DMS79 (cell line): ENCODE results near the gene ANKRD50.

Experiments used
- DNase-seq: peaks from one replicate; lab custom pipeline; 2025; lab: John Stamatoyannopoulos, UW

ANKRD50 gene

GRCh38 chr4:124712372-124713184 is at the start of gene ANKRD50:
Gene ANKRD50, minus strand, starts transcription at chr4:124712732. Its CDS starts 2,221 bp downstream, at chr4:124710511.
- peak; percentile 54 for DNase-seq

GRCh38 chr4:124757126-124757525 is 44.6 kb upstream of the ANKRD50 start:
- no peak for DNase-seq

- DNase-seq, result no peak
Observed at GRCh38 chr4:124754681-124755080, 42.1 kb upstream of the ANKRD50 start.

GRCh38 chr4:124753941-124754581 is 41.5 kb upstream of the ANKRD50 start:
- no peak for DNase-seq

GRCh38 chr4:124749421-124749820 is 36.9 kb upstream of the ANKRD50 start:
- DNase-seq, result no peak

GRCh38 chr4:124748965-124749364 is 36.4 kb upstream of the ANKRD50 start:
- no peak for DNase-seq

- no peak for DNase-seq
Observed at GRCh38 chr4:124745985-124746801, 33.7 kb upstream of the ANKRD50 start.

GRCh38 chr4:124743711-124744110 is 31.2 kb upstream of the ANKRD50 start:
- DNase-seq, result no peak

- no peak for DNase-seq
Observed at GRCh38 chr4:124740501-124740900, 28.0 kb upstream of the ANKRD50 start.

GRCh38 chr4:124738994-124739393 is 26.5 kb upstream of the ANKRD50 start:
- DNase-seq, result no peak

- DNase-seq, result no peak
Observed at GRCh38 chr4:124737619-124738018, 25.1 kb upstream of the ANKRD50 start.

- DNase-seq, result no peak
Observed at GRCh38 chr4:124736526-124736925, 24.0 kb upstream of the ANKRD50 start.

GRCh38 chr4:124727331-124727890 is 14.9 kb upstream of the ANKRD50 start:
- no peak for DNase-seq

- DNase-seq, result no peak
Observed at GRCh38 chr4:124726269-124726668, 13.7 kb upstream of the ANKRD50 start.

GRCh38 chr4:124722071-124722470 is 9.5 kb upstream of the ANKRD50 start:
- DNase-seq, result no peak

- no peak for DNase-seq
Observed at GRCh38 chr4:124717101-124717500, 4.6 kb upstream of the ANKRD50 start.

- peak; percentile 27 for DNase-seq
Observed at GRCh38 chr4:124713185-124713592, 657 bp upstream of the ANKRD50 start.

GRCh38 chr4:124711471-124712371 is 811 bp downstream of the ANKRD50 start:
- peak; percentile 39 for DNase-seq

GRCh38 chr4:124710911-124711310 is 1.6 kb downstream of the ANKRD50 start:
- DNase-seq, result no peak

GRCh38 chr4:124710015-124710741 is 2.4 kb downstream of the ANKRD50 start:
- no peak for DNase-seq
